Spleen (tissue), 11 donors: ENCODE measurements around the gene TXNRD2. TPM values are rescaled to one million over a fixed set of nuclear protein-coding genes. Genes with fewer than 3 reads are reported as not detected.

Experiments
- DNase-seq: peaks from one replicate; pipeline ENCODE4 v3.0.0-alpha.2; 2020
- H3K27ac ChIP-seq, 8 donors: fragments of 200-600 bp; sonication (generic) in 7 of 8; 1 replicate in 4 of 8; 2 replicates in 4 of 8; pipeline versions ENCODE4 v1.5.0 to v1.8.0; 2016 to 2021; ENCODE audit warnings: inconsistent platforms in 4 of 8, mild to moderate bottlenecking in 4 of 8, moderate library complexity in 1 of 8
- H3K27me3 ChIP-seq, 7 donors: fragments of 200-600 bp; sonication (generic) in 6 of 7; replicated peaks in 1 of 7; 1 replicate in 4 of 7; 2 replicates in 3 of 7; pipeline versions ENCODE4 v1.5.0 to v1.8.0; 2016 to 2021; ENCODE audit warnings: inconsistent platforms in 3 of 7, mild to moderate bottlenecking in 1 of 7
- H3K36me3 ChIP-seq, 6 donors: fragments of 200-600 bp; sonication (generic) in 5 of 6; 1 replicate in 4 of 6; 2 replicates in 2 of 6; pipeline versions ENCODE4 v1.5.0 to v1.8.0; 2016 to 2021; ENCODE audit warnings: inconsistent platforms in 2 of 6
- H3K4me1 ChIP-seq, 6 donors: fragments of 200-600 bp; sonication (generic) in 5 of 6; 1 replicate in 3 of 6; 2 replicates in 3 of 6; pipeline versions ENCODE4 v1.5.0 to v1.8.0; 2016 to 2021; ENCODE audit warnings: inconsistent platforms in 3 of 6
- H3K4me3 ChIP-seq, 8 donors: fragments of 200-600 bp; sonication (generic) in 7 of 8; 1 replicate in 4 of 8; 2 replicates in 4 of 8; pipeline versions ENCODE4 v1.5.0 to v1.8.0; 2016 to 2021; ENCODE audit warnings: inconsistent platforms in 4 of 8, mild to moderate bottlenecking in 4 of 8, moderate library complexity in 2 of 8
- H3K9me3 ChIP-seq, 8 donors: fragments of 200-600 bp; sonication (generic) in 7 of 8; 1 replicate in 4 of 8; 2 replicates in 4 of 8; pipeline versions ENCODE4 v1.5.0 to v1.8.0; 2016 to 2021; ENCODE audit warnings: inconsistent platforms in 4 of 8
- POLR2A ChIP-seq, 3 donors: fragments of 450-650 bp; IDR thresholded peaks; one replicate each; pipeline ENCODE4 v1.5.1; 2017; ENCODE audit warnings: antibody characterized with exemption in 3 of 3, mild to moderate bottlenecking in 1 of 3
- POLR2AphosphoS5 ChIP-seq, 3 donors: sonication (generic); formaldehyde crosslinking; IDR thresholded peaks; one replicate each; pipeline ENCODE4 v1.5.1; 2017; ENCODE audit warnings: antibody characterized with exemption in 3 of 3
- WGBS, 5 donors: extraction: QIAGEN DNeasy Blood & Tissue Kit in 3 of 5; methylation state at CpG; one replicate each; pipeline versions ENCODE4 v1.1.5 to v1.1.7; 2013 to 2018; 5-methylcytosine and 5-hydroxymethylcytosine counted together
- intact Hi-C: fragments of 100-400 bp; cut with DNase I; formaldehyde crosslinking; loops from one replicate; pipeline ENCODE4 v1.15.0; 2023; ENCODE audit warnings: low total_unique reads
- polyA plus RNA-seq, 3 donors: library from polyadenylated mRNA; stranded (reverse); fragments of 200-250 nt; gene quantifications; one replicate each; pipeline ENCODE4 v1.2.1, GENCODE V29; 2013
- total RNA-seq, 7 donors: library from RNA; depleted of rRNA in 3 of 7; stranded (reverse); fragments of >200 nt in 3 of 7; fragmentation: NEBNext Ultra II Directional in 4 of 7; extraction: Animal tissue kit (Norgen Biotek cat#: 25700) in 4 of 7; gene quantifications; one replicate each; pipeline versions ENCODE4 v1.1.0 to v1.2.1, GENCODE V29; 2016 to 2021
- TF ChIP-seq, protein P1 (sequence below), 11 experiments: fragments of 200-600 bp in 7 of 11; fragments of 450-650 bp in 4 of 11; sonication (generic) in 4 of 11; IDR thresholded peaks in 8 of 11; conservative IDR thresholded peaks in 3 of 11; 1 replicate in 7 of 11; 2 replicates in 4 of 11; pipeline versions ENCODE4 v1.4.0 to v1.8.0; 2016 to 2021; ENCODE audit warnings: antibody characterized with exemption in 11 of 11, inconsistent platforms in 4 of 11, mild to moderate bottlenecking in 1 of 11
- donor health status: healthy with polysubstance abuse.
- donor health status: DM: no; HTN: no; CAD: no; lungs with moderate emphysema.
- donor health status: DM: no; HTN: no; CAD: no.
- donor health status: Bipolar disorder and iron deficiency.
- donor health status: healthy.
- donor health status: DM: no; HTN: no; CAD: no.
- donor health status: DM: yes; HTN: yes; CAD: no.

The TXNRD2 gene
- total and polyA plus RNA-seq, 10 donors = 21.6 to 45.9 (median 35.5) TPM

DNA sequence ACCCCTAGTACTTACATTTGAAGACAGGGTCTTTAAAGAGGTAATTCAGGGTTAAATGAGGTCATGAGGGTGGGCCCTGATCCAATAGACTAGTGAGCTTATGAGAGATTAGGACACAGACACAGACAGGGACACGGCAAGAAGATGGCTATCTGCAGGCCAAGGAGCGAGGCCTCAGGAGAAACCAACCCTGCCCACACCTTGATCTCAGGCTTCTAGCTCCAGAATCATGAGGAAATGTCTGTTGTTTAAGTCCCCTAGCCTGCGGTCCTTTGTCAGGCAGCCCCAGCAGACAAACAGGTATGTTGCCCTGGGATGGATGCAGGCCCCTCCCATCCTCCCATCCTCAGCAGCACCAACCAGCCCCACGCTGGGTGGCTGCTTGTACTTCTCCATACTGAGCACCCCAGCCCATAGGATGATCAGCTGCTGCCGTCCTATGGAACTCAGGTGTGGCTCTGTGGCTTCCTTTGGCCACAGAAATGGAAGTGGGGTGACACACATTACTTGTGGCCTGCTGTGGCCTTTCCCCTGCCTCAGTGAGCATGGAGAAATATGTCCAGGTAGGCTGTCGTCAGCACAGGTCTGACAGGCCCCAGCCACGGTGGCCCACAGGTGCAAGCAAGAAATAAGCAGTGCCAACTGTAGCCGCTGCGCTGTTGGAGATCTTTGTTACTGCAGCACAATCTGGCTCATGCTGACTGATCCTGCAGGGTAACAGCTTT is 94.8 kb downstream of the TXNRD2 start:
- H3K4me3 ChIP-seq = no peak overlapping the region
- no peaks in the 10 kb centered on the region for H3K9me3 ChIP-seq
- TF ChIP-seq POLR2AphosphoS5 (IDR thresholded peaks at IDR 0.05) = no peak
- no peak for TF ChIP-seq POLR2A (IDR thresholded peaks at IDR 0.05)
- TF ChIP-seq, protein P1, sequence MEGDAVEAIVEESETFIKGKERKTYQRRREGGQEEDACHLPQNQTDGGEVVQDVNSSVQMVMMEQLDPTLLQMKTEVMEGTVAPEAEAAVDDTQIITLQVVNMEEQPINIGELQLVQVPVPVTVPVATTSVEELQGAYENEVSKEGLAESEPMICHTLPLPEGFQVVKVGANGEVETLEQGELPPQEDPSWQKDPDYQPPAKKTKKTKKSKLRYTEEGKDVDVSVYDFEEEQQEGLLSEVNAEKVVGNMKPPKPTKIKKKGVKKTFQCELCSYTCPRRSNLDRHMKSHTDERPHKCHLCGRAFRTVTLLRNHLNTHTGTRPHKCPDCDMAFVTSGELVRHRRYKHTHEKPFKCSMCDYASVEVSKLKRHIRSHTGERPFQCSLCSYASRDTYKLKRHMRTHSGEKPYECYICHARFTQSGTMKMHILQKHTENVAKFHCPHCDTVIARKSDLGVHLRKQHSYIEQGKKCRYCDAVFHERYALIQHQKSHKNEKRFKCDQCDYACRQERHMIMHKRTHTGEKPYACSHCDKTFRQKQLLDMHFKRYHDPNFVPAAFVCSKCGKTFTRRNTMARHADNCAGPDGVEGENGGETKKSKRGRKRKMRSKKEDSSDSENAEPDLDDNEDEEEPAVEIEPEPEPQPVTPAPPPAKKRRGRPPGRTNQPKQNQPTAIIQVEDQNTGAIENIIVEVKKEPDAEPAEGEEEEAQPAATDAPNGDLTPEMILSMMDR (IDR thresholded peaks at IDR 0.05 in 8 of 11, conservative IDR thresholded peaks at IDR 0.05 in 3 of 11) = no peak
- no peaks in the 10 kb centered on the region for H3K27me3 ChIP-seq
- no peak overlapping the region for H3K27ac ChIP-seq
- peaks cover 0 to 36% (median 14%) of the 10 kb centered on the region in 6 donors for H3K36me3 ChIP-seq
- 89 to 97% (median 96%) methylated on average over 7 to 9 of the region's 9 CpGs for WGBS, 5 donors
- no peak for DNase-seq
- peaks cover 23 to 88% (median 62%) of the 10 kb centered on the region in 6 donors for H3K4me1 ChIP-seq
- intact Hi-C loops = no loop called here

GRCh38 chr22:19845054-19845722 is 96.4 kb downstream of the TXNRD2 start:
- TF ChIP-seq, protein P1 (IDR thresholded peaks at IDR 0.05 in 8 of 11, conservative IDR thresholded peaks at IDR 0.05 in 3 of 11) = no peak
- TF ChIP-seq POLR2A (IDR thresholded peaks at IDR 0.05) (no peak), POLR2AphosphoS5 (IDR thresholded peaks at IDR 0.05) (no peak)
- 64 to 79% (median 75%) methylated on average over 6 to 8 of the region's 8 CpGs for WGBS, 5 donors
- intact Hi-C loops = no loop called here
- H3K9me3 ChIP-seq = no peaks in the 10 kb centered on the region
- peak overlapping the region in 1 of 8 donors; percentile 33 for H3K4me3 ChIP-seq
- DNase-seq = no peak
- no peaks in the 10 kb centered on the region for H3K27me3 ChIP-seq
- H3K36me3 ChIP-seq = peaks cover 0 to 21% (median under 1%) of the 10 kb centered on the region in 6 donors
- peak overlapping the region in 6 of 8 donors; percentile 26 to 84 (median 80) for H3K27ac ChIP-seq
- peaks cover 23 to 75% (median 55%) of the 10 kb centered on the region in 6 donors for H3K4me1 ChIP-seq

GRCh38 chr22:19844377-19845053 is 97.1 kb downstream of the TXNRD2 start:
- peak overlapping the region in 1 of 8 donors; percentile 33 for H3K4me3 ChIP-seq
- WGBS, 5 donors = 11 to 24% (median 13%) methylated on average over 12 to 18 of the region's 18 CpGs
- TF ChIP-seq POLR2AphosphoS5 (IDR thresholded peaks at IDR 0.05) (peak; percentile 83 to 88 (median 85)), POLR2A (IDR thresholded peaks at IDR 0.05) (no peak)
- TF ChIP-seq, protein P1 (IDR thresholded peaks at IDR 0.05 in 8 of 11, conservative IDR thresholded peaks at IDR 0.05 in 3 of 11) = peak in 2 of 11 experiments; percentile 19 to 21

More at GRCh38 chr22:19844377-19845053, 97.1 kb downstream of the TXNRD2 start:
- Histone ChIP-seq H3K4me1 (peaks cover 23 to 69% (median 52%) of the 10 kb centered on the region in 6 donors), H3K9me3 (no peaks in the 10 kb centered on the region), H3K27ac (peak overlapping the region; percentile 26 to 84 (median 75)), H3K36me3 (peaks cover 0 to 14% (median 0%) of the 10 kb centered on the region in 6 donors), H3K27me3 (no peaks in the 10 kb centered on the region)
- intact Hi-C loops = no loop called here
- DNase-seq = peak; percentile 93
